NCI-H2081 (cell line): ENCODE measurements around the gene JUND.

ENCODE experiments used
- DNase-seq, 2 experiments: peaks; one replicate each; lab custom pipeline; 2025; lab: John Stamatoyannopoulos, UW

Gene JUND

GRCh38 chr19:18289471-18290301 lies 8.3 kb upstream of the JUND start:
- no peak for DNase-seq

GRCh38 chr19:18287836-18288772 lies 6.7 kb upstream of the JUND start:
- no peak for DNase-seq

- DNase-seq = no peak
These were observed 5.7 kb upstream of the JUND start for GRCh38 chr19:18286973-18287635.

GRCh38 chr19:18284712-18285360 lies 3.4 kb upstream of the JUND start:
- DNase-seq = no peak

- no peak for DNase-seq
These were observed 1.9 kb upstream of the JUND start for GRCh38 chr19:18283338-18283737.

GRCh38 chr19:18282788-18283141 lies 1.3 kb upstream of the JUND start:
- no peak for DNase-seq

- DNase-seq = no peak
These were observed 782 bp upstream of the JUND start for GRCh38 chr19:18282021-18282787.

- DNase-seq = peak; percentile 77 to 87
These were observed 958 bp downstream of the JUND start for GRCh38 chr19:18280247-18281081.

GRCh38 chr19:18279516-18280246 lies 1.7 kb downstream of the JUND start:
- DNase-seq = peak; percentile 91 to 92

GRCh38 chr19:18279266-18279515 lies 2.2 kb downstream of the JUND start:
- DNase-seq = no peak

GRCh38 chr19:18278521-18279265 lies 2.7 kb downstream of the JUND start:
- DNase-seq = no peak

GRCh38 chr19:18274781-18275356 lies 6.6 kb downstream of the JUND start:
- no peak for DNase-seq

- no peak for DNase-seq
These were observed 7.1 kb downstream of the JUND start, which contains the start of gene IQCN for GRCh38 chr19:18274219-18274780. TSS of gene IQCN (minus strand) at chr19:18274452. CDS start at chr19:18269478, 4,974 bp downstream.

- no peak for DNase-seq
These were observed 7.7 kb downstream of the JUND start for GRCh38 chr19:18273561-18274218.

GRCh38 chr19:18271433-18271841 lies 10.0 kb downstream of the JUND start:
- DNase-seq = no peak

GRCh38 chr19:18270326-18270725 lies 11.1 kb downstream of the JUND start:
- DNase-seq = no peak

GRCh38 chr19:18269070-18269723 lies 12.2 kb downstream of the JUND start:
- DNase-seq = no peak
